HEK293 (cell line): ENCODE results near the gene GLTPD2.

ENCODE experiments used
- CTCF ChIA-PET: fragments of 350-600 bp; formaldehyde crosslinking; extraction: SDS; loops from one replicate; lab custom pipeline; 2021; ENCODE audit warnings: antibody characterized with exemption; lab: Yijun Ruan, JAX
- POLR2A ChIA-PET: fragments of 300-600 bp; formaldehyde crosslinking; extraction: SDS; loops from one replicate; lab custom pipeline; 2020; ENCODE audit warnings: antibody characterized with exemption, inconsistent platforms; lab: Yijun Ruan, JAX
- H3K27ac ChIP-seq: fragments of 200-500 bp; sonication (Bioruptor generic); 2 replicates; pipeline ENCODE4 v1.5.1; 2014; ENCODE audit warnings: low read depth, low read length, control low read depth, inconsistent platforms; ENCODE audit errors: extremely low read depth
- H3K36me3 ChIP-seq, 2 experiments: fragments of 200-500 bp in 1 of 2; sonication (Bioruptor generic) in 1 of 2; 1 replicate in 1 of 2; 2 replicates in 1 of 2; pipeline ENCODE4 v1.5.1; 2014 to 2017; ENCODE audit warnings: inconsistent platforms in 2 of 2, low read length in 2 of 2; ENCODE audit not compliant: control insufficient read depth in 2 of 2, insufficient read depth in 1 of 2
- H3K4me1 ChIP-seq: fragments of 200-500 bp; sonication (Bioruptor generic); 2 replicates; pipeline ENCODE4 v1.5.1; 2014; ENCODE audit warnings: mild to moderate bottlenecking, low read length, inconsistent platforms; ENCODE audit not compliant: control insufficient read depth, insufficient read depth
- H3K4me3 ChIP-seq: 2 replicates; pipeline ENCODE4 v1.5.1; 2011; ENCODE audit warnings: low read depth, mild to moderate bottlenecking, control low read depth, low read length, moderate library complexity
- H3K9me3 ChIP-seq: fragments of 200-500 bp; sonication (Bioruptor generic); 2 replicates; pipeline ENCODE4 v1.5.1; 2014; ENCODE audit warnings: low read depth, low read length, inconsistent platforms; ENCODE audit not compliant: control insufficient read depth, insufficient read depth
- BCL6B ChIP-seq: fragments of 450-650 bp; formaldehyde crosslinking; IDR thresholded peaks from 2 replicates; pipeline ENCODE4 v1.5.1; 2017; ENCODE audit warnings: missing biosample characterization, missing genetic modification characterization
- IKZF3 ChIP-seq: fragments of 450-650 bp; IDR thresholded peaks from 2 replicates; pipeline ENCODE4 v1.5.0; 2018; ENCODE audit warnings: missing biosample characterization, mild to moderate bottlenecking, missing genetic modification characterization, moderate library complexity
- KLF8 ChIP-seq: fragments of 450-650 bp; formaldehyde crosslinking; IDR thresholded peaks from 2 replicates; pipeline ENCODE4 v1.5.1; 2016; ENCODE audit warnings: missing biosample characterization, missing genetic modification characterization
- PATZ1 ChIP-seq: fragments of 450-650 bp; formaldehyde crosslinking; IDR thresholded peaks from 2 replicates; pipeline ENCODE4 v1.5.1; 2016; ENCODE audit warnings: missing biosample characterization, missing genetic modification characterization
- PRDM10 ChIP-seq: fragments of 450-650 bp; formaldehyde crosslinking; IDR thresholded peaks from 2 replicates; pipeline ENCODE4 v1.5.1; 2016; ENCODE audit warnings: missing biosample characterization, missing genetic modification characterization
- SP2 ChIP-seq: fragments of 450-650 bp; formaldehyde crosslinking; IDR thresholded peaks from 2 replicates; pipeline ENCODE4 v1.5.1; 2016; ENCODE audit warnings: missing biosample characterization, missing genetic modification characterization
- SP7 ChIP-seq: fragments of 450-650 bp; formaldehyde crosslinking; IDR thresholded peaks from 2 replicates; pipeline ENCODE4 v1.5.1; 2016; ENCODE audit warnings: missing biosample characterization, missing genetic modification characterization
- ZBTB17 ChIP-seq: fragments of 450-650 bp; formaldehyde crosslinking; IDR thresholded peaks from 2 replicates; pipeline ENCODE4 v1.5.1; 2016; ENCODE audit warnings: missing biosample characterization, missing genetic modification characterization
- ZBTB6 ChIP-seq: fragments of 450-650 bp; formaldehyde crosslinking; IDR thresholded peaks from 2 replicates; pipeline ENCODE4 v1.5.1; 2017; ENCODE audit warnings: missing biosample characterization, missing genetic modification characterization
- ZNF10 ChIP-seq: fragments of 450-650 bp; formaldehyde crosslinking; IDR thresholded peaks from 2 replicates; pipeline ENCODE4 v1.5.1; 2017; ENCODE audit warnings: missing biosample characterization, missing genetic modification characterization
- ZNF501 ChIP-seq: fragments of 450-650 bp; formaldehyde crosslinking; IDR thresholded peaks from 2 replicates; pipeline ENCODE4 v1.5.1; 2016; ENCODE audit warnings: missing biosample characterization, missing genetic modification characterization
- ZNF600 ChIP-seq: fragments of 450-650 bp; formaldehyde crosslinking; IDR thresholded peaks from 2 replicates; pipeline ENCODE4 v1.5.1; 2016; ENCODE audit warnings: missing biosample characterization, missing genetic modification characterization
- ZNF639 ChIP-seq: fragments of 450-650 bp; formaldehyde crosslinking; IDR thresholded peaks from 2 replicates; pipeline ENCODE4 v1.5.1; 2016; ENCODE audit warnings: missing biosample characterization, missing genetic modification characterization
- ZNF660 ChIP-seq: fragments of 450-650 bp; IDR thresholded peaks from 2 replicates; pipeline ENCODE4 v1.5.1; 2018; ENCODE audit warnings: missing biosample characterization, mild to moderate bottlenecking, missing genetic modification characterization
- ZNF837 ChIP-seq: fragments of 450-650 bp; formaldehyde crosslinking; IDR thresholded peaks from 2 replicates; pipeline ENCODE4 v1.5.1; 2016; ENCODE audit warnings: missing biosample characterization, missing genetic modification characterization

The GLTPD2 gene

DNA sequence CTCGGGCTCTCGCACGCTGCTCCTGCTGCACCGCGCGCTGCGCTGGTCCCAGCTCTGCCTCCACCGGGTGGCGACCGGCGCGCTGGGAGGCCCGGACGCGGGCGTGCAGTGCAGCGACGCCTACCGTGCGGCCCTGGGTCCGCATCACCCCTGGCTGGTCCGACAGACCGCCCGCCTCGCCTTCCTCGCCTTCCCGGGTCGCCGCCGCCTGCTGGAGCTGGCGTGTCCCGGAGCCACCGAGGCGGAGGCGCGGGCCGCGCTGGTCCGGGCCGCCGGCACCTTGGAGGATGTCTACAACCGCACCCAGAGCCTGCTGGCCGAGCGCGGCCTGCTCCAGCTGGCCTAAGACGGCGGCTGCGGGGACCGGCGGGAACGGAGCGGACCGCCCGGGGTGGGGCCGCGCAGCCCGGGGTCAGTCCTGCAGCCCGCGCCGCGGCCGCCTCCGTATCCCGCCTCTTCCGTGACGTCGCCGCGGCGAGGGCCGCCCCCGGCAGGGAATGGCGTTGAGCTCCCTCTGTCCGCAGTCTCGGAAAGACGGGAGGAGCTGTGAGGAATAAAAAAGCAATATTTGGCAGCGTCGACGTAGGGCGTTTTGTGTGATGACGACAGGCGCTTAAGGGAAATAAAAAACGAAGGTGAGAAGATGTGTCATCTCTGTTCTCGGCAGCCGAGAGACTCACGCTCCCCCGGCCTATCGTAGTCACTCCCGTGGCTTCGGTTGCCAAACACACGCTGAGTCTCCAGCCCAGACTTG, 1.4 kb downstream of the GLTPD2 start (continued):
- peak; percentile 93 for TF ChIP-seq ZNF660 (tag by site-specific recombination)
- TF ChIP-seq KLF8 (tag by site-specific recombination): peak; percentile 62; the same call in 1 of the 2 replicates
- TF ChIP-seq SP2 (tag by site-specific recombination): peak; percentile 66
- 0 out of 2 replicates have a peak, but pooled peaks have one; percentile 30 for TF ChIP-seq ZBTB6 (tag by site-specific recombination)
- peak; percentile 48; the same call in 1 of the 2 replicates for TF ChIP-seq ZNF501 (tag by site-specific recombination)
- 0 out of 2 replicates have a peak, but pooled peaks have one; percentile 3 for TF ChIP-seq SP7 (tag by site-specific recombination)
- no peak for TF ChIP-seq ZNF837 (tag by site-specific recombination)
- TF ChIP-seq ZNF639 (tag by site-specific recombination): 0 out of 2 replicates have a peak, but pooled peaks have one; percentile 27
- peak; percentile 39 for TF ChIP-seq ZNF10 (tag by site-specific recombination)
- peak; percentile 45; the same call in 1 of the 2 replicates for TF ChIP-seq PATZ1 (tag by site-specific recombination)
- TF ChIP-seq BCL6B: no peak
- peak; percentile 84 for TF ChIP-seq IKZF3 (tag by site-specific recombination)

DNA sequence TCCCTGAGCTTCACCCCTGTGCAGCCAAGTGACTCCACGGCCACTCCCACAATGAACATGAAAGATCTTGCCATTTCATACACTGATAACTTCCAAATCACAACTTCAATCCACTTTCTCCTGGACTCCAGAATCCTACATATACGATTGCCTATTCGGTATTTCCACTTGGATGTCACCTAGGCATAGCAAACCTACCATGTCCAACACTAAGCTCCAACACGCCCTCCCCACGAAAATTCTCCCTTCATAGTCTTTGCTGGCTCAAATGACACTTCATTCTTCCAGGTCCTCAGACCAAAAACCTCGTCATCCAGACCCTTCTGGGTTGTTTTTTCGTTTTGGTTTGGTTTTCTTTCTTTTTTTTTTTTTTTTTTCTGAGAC, 1.9 kb downstream of the GLTPD2 start:
- TF ChIP-seq ZBTB17 (tag by site-specific recombination): peak; percentile 96
- TF ChIP-seq ZNF600 (tag by site-specific recombination): 0 out of 2 replicates have a peak, but pooled peaks have one; percentile 6
- no peak for TF ChIP-seq PRDM10
- ChIA-PET CTCF (interaction anchor here (0.6 to 4.9 kb wide), 30 partner anchors 8 to 225 kb away, joined by 3 to 37 read pairs (median 5); partner anchors contain the start of genes ARRB2, MED11, PELP1 and PLD2), POLR2A (interaction anchor here (0.6 to 3.8 kb wide), 23 partner anchors 8 to 205 kb away, joined by 3 to 31 read pairs (median 5); partner anchors contain the start of genes ARRB2, CHRNE, CXCL16 and MED11)
- Histone ChIP-seq H3K4me3 (peak overlapping the region; percentile 62), H3K36me3 (no peaks in the 10 kb centered on the region), H3K4me1 (peaks cover 4% of the 10 kb centered on the region), H3K9me3 (no peaks in the 10 kb centered on the region), H3K27ac (peak overlapping the region; percentile 96)
